ENCODE results near the gene BANK1. TPM values are rescaled to one million over a fixed set of nuclear protein-coding genes. Genes with fewer than 3 reads are reported as not detected.

Gene BANK1
- total RNA-seq, 1 donor from 2014 or later: 0.19 TPM

GRCh38 chr4:102094481-102094880, 304.0 kb downstream of the BANK1 start:
- H3K4me1 ChIP-seq: no peaks in the 10 kb centered on the region
- no peaks in the 10 kb centered on the region for H3K27me3 ChIP-seq
- H2AFZ ChIP-seq (replicated peaks): no peak overlapping the region
- peaks cover 2% of the 10 kb centered on the region for H3K27me3 Mint-ChIP-seq (ENCODE audit: insufficient read depth, low read depth)
- H3K9ac ChIP-seq: no peak overlapping the region
- H3K27ac Mint-ChIP-seq: no peak overlapping the region
- H3F3A ChIP-seq (ENCODE audit: low read depth): no peaks in the 10 kb centered on the region
- no peaks in the 10 kb centered on the region for H3K36me3 ChIP-seq
- no peak overlapping the region for H3K4me3 Mint-ChIP-seq
- H4K20me1 ChIP-seq (ENCODE audit: low read depth): no peaks in the 10 kb centered on the region
- H3K27ac ChIP-seq: no peak overlapping the region
- no peak for DNase-seq (ENCODE audit: low spot score)
- no peaks in the 10 kb centered on the region for H3K9me3 Mint-ChIP-seq
- no peak overlapping the region for H3K4me3 ChIP-seq
- no peaks in the 10 kb centered on the region for H3K4me1 Mint-ChIP-seq
- no peak overlapping the region for H3K4me2 ChIP-seq
- H3K36me3 Mint-ChIP-seq: no peaks in the 10 kb centered on the region
- no peaks in the 10 kb centered on the region for H3K9me3 ChIP-seq (ENCODE audit: low read depth)
- H3K79me2 ChIP-seq (ENCODE audit: low read depth): no peaks in the 10 kb centered on the region
- TF ChIP-seq EZH2phosphoT487 (IDR thresholded peaks at IDR 0.05) (no peak), EZH2 (IDR thresholded peaks at IDR 0.05) (no peak), CTCF (IDR thresholded peaks at IDR 0.05) (no peak)

GRCh38 chr4:102103368-102103767, 312.8 kb downstream of the BANK1 start:
- Histone ChIP-seq H3K27ac (no peak overlapping the region), H3K79me2 (ENCODE audit: low read depth) (no peaks in the 10 kb centered on the region), H3K4me1 (no peaks in the 10 kb centered on the region), H3K4me2 (no peak overlapping the region), H2AFZ (replicated peaks) (no peak overlapping the region), H3K9ac (no peak overlapping the region), H3K4me3 (no peak overlapping the region), H4K20me1 (ENCODE audit: low read depth) (no peaks in the 10 kb centered on the region), H3K36me3 (no peaks in the 10 kb centered on the region), H3K27me3 (no peaks in the 10 kb centered on the region), H3K9me3 (ENCODE audit: low read depth) (peaks cover 8% of the 10 kb centered on the region), H3F3A (ENCODE audit: low read depth) (no peaks in the 10 kb centered on the region)
- peaks cover 2% of the 10 kb centered on the region for H3K36me3 Mint-ChIP-seq
- TF ChIP-seq CTCF (IDR thresholded peaks at IDR 0.05) (no peak), EZH2phosphoT487 (IDR thresholded peaks at IDR 0.05) (no peak), EZH2 (IDR thresholded peaks at IDR 0.05) (no peak)
- DNase-seq (ENCODE audit: low spot score): no peak
- H3K9me3 Mint-ChIP-seq: peaks cover 24% of the 10 kb centered on the region
- no peaks in the 10 kb centered on the region for H3K27me3 Mint-ChIP-seq (ENCODE audit: insufficient read depth, low read depth)
- no peak overlapping the region for H3K27ac Mint-ChIP-seq
- H3K4me1 Mint-ChIP-seq: no peaks in the 10 kb centered on the region
- H3K4me3 Mint-ChIP-seq: no peak overlapping the region

- peaks cover 24% of the 10 kb centered on the region for H3K9me3 Mint-ChIP-seq
- Histone ChIP-seq H4K20me1 (ENCODE audit: low read depth) (no peaks in the 10 kb centered on the region), H3F3A (ENCODE audit: low read depth) (no peaks in the 10 kb centered on the region), H3K36me3 (no peaks in the 10 kb centered on the region), H3K27ac (no peak overlapping the region), H3K79me2 (ENCODE audit: low read depth) (no peaks in the 10 kb centered on the region), H3K4me2 (no peak overlapping the region), H3K9ac (no peak overlapping the region), H2AFZ (replicated peaks) (no peak overlapping the region), H3K9me3 (ENCODE audit: low read depth) (peaks cover 9% of the 10 kb centered on the region), H3K27me3 (no peaks in the 10 kb centered on the region), H3K4me3 (no peak overlapping the region), H3K4me1 (no peaks in the 10 kb centered on the region)
- no peak overlapping the region for H3K27ac Mint-ChIP-seq
- H3K27me3 Mint-ChIP-seq (ENCODE audit: insufficient read depth, low read depth): no peaks in the 10 kb centered on the region
- H3K36me3 Mint-ChIP-seq: peaks cover 2% of the 10 kb centered on the region
- TF ChIP-seq CTCF (IDR thresholded peaks at IDR 0.05) (no peak), EZH2 (IDR thresholded peaks at IDR 0.05) (no peak), EZH2phosphoT487 (IDR thresholded peaks at IDR 0.05) (no peak)
- DNase-seq (ENCODE audit: low spot score): no peak
- H3K4me1 Mint-ChIP-seq: no peaks in the 10 kb centered on the region
- H3K4me3 Mint-ChIP-seq: no peak overlapping the region
Observed at GRCh38 chr4:102104278-102104677, 313.7 kb downstream of the BANK1 start.
